ENCODE results near the gene ATXN1. TPM values are rescaled to one million over a fixed set of nuclear protein-coding genes. Genes with fewer than 3 reads are reported as not detected.
A peak's percentile ranks its signal among the peaks of the same experiment; 100 is the strongest.

The ATXN1 gene
- total and polyA plus RNA-seq, 2 of the 13 experiments (the other 11 are each of a cell fraction or from before 2014, with no cell fraction given), result 20.7 to 39.5 TPM

- TF ChIP-seq ARID5B (CRISPR knock-in tag; IDR thresholded peaks at IDR 0.05) (peak; percentile 26), TRIM24 (CRISPR knock-in tag; IDR thresholded peaks at IDR 0.05) (no peak), ZNF317 (CRISPR knock-in tag; IDR thresholded peaks at IDR 0.05) (0 out of 2 replicates have a peak, but pooled peaks have one; percentile 5), PPARG (CRISPR knock-in tag; conservative IDR thresholded peaks at IDR 0.05) (peak; percentile 47), CC2D1A (CRISPR knock-in tag; IDR thresholded peaks at IDR 0.05) (no peak), IRF2 (CRISPR knock-in tag; IDR thresholded peaks at IDR 0.05) (peak; percentile 65; the same call in 1 of the 2 replicates), ZNF605 (CRISPR knock-in tag; IDR thresholded peaks at IDR 0.05) (no peak), NFIC (IDR thresholded peaks at IDR 0.05; ENCODE audit: low read length) (peak; percentile 50; the same call in 1 of the 2 replicates), MEIS2 (CRISPR knock-in tag; IDR thresholded peaks at IDR 0.05) (peak; percentile 48; the same call in 1 of the 2 replicates), STAG1 (CRISPR knock-in tag; IDR thresholded peaks at IDR 0.05) (peak; percentile 92), KDM3A (CRISPR knock-in tag; IDR thresholded peaks at IDR 0.05; ENCODE audit: low read depth) (0 out of 2 replicates have a peak, but pooled peaks have one; percentile 25), ATF2 (CRISPR knock-in tag; IDR thresholded peaks at IDR 0.05) (peak; percentile 40; the same call in 1 of the 2 replicates), KAT8 (CRISPR knock-in tag; IDR thresholded peaks at IDR 0.05) (peak; percentile 47), ZNF776 (CRISPR knock-in tag; IDR thresholded peaks at IDR 0.05) (no peak), BHLHE40 (IDR thresholded peaks at IDR 0.05; ENCODE audit: low read length) (no peak), MBD4 (IDR thresholded peaks at IDR 0.05; ENCODE audit: borderline replicate concordance, low read length) (peak; percentile 69; the same call in 1 of the 2 replicates), SP5 (CRISPR knock-in tag; IDR thresholded peaks at IDR 0.05; ENCODE audit: borderline replicate concordance, low read depth) (0 out of 2 replicates have a peak, but pooled peaks have one; percentile 39), TGIF2 (CRISPR knock-in tag; IDR thresholded peaks at IDR 0.05) (peak; percentile 71; the same call in 1 of the 2 replicates), RARA (CRISPR knock-in tag; IDR thresholded peaks at IDR 0.05) (peak; percentile 76), ATF1 (CRISPR knock-in tag; IDR thresholded peaks at IDR 0.05) (no peak), ZBTB4 (CRISPR knock-in tag; IDR thresholded peaks at IDR 0.05; ENCODE audit: borderline replicate concordance) (no peak), ZNF792 (CRISPR knock-in tag; IDR thresholded peaks at IDR 0.05) (0 out of 2 replicates have a peak, but pooled peaks have one; percentile 23), GFI1 (CRISPR knock-in tag; IDR thresholded peaks at IDR 0.05; ENCODE audit: borderline replicate concordance) (peak; percentile 58; the same call in 1 of the 2 replicates)
Observed at GRCh38 chr6:16762550-16763477, 1.6 kb upstream of the ATXN1 start (continued).
